Panc1 (cell line): Measurements from ENCODE around the gene ELOVL1. TPM values are rescaled to one million over a fixed set of nuclear protein-coding genes. Genes with fewer than 3 reads are reported as not detected.
"Not testable (repeated sequence)": the region's sequence is repeated elsewhere in the genome, so short reads cannot be mapped to it uniquely, and the experiment has no call there.

Source experiments
- ATAC-seq: fragments of 200-7000 bp; cut with Tn5 transposase; 2 replicates; pipeline ENCODE4 v1.9.1; 2020; ENCODE audit warnings: mild to moderate bottlenecking, moderate library complexity
- BruUV-seq: library from RNA; stranded (reverse); fragments of 400-500 nt; replicated peaks from 2 replicates; lab custom pipeline; 2021; lab: Mats Ljungman, UMichigan
- CTCF ChIA-PET: fragments of 300-600 bp; sonication (Branson Sonifier 250); formaldehyde crosslinking; loops from one replicate; lab custom pipeline; 2022; ENCODE audit warnings: antibody characterized with exemption; lab: Charles Lee
- POLR2A ChIA-PET: fragments of 300-600 bp; sonication (Branson Sonifier 250); formaldehyde crosslinking; loops from one replicate; lab custom pipeline; 2022; ENCODE audit warnings: antibody characterized with exemption; lab: Charles Lee
- DNase-seq: peaks from one replicate; pipeline ENCODE4 v3.0.0-alpha.2; 2010; ENCODE audit warnings: low read depth, low spot score
- H3K27ac ChIP-seq: 2 replicates; pipeline ENCODE4 v1.5.1; 2011; ENCODE audit warnings: mild to moderate bottlenecking, low read length, inconsistent platforms
- H3K27me3 ChIP-seq: fragments of 200-500 bp; sonication (Bioruptor generic); 2 replicates; pipeline ENCODE4 v1.6.0; 2014; ENCODE audit warnings: low read length, inconsistent platforms; ENCODE audit not compliant: control insufficient read depth, insufficient read depth
- H3K36me3 ChIP-seq: fragments of 200-500 bp; sonication (Bioruptor generic); 2 replicates; pipeline ENCODE4 v1.5.1; 2014; ENCODE audit warnings: inconsistent platforms, mild to moderate bottlenecking, low read length, moderate library complexity; ENCODE audit not compliant: control insufficient read depth, insufficient read depth
- H3K4me1 ChIP-seq: 2 replicates; pipeline ENCODE4 v1.5.1; 2011; ENCODE audit warnings: inconsistent platforms, mild to moderate bottlenecking, low read length, moderate library complexity; ENCODE audit not compliant: control insufficient read depth, insufficient read depth
- H3K4me3 ChIP-seq, 2 experiments: 2 replicates each; pipeline ENCODE4 v1.5.1; 2011 to 2012; ENCODE audit warnings: low read depth in 2 of 2, low read length in 2 of 2, mild to moderate bottlenecking in 2 of 2, inconsistent platforms in 1 of 2, moderate library complexity in 1 of 2
- H3K9me3 ChIP-seq: fragments of 200-500 bp; sonication (Bioruptor generic); 2 replicates; pipeline ENCODE4 v1.5.1; 2014; ENCODE audit warnings: low read depth, mild to moderate bottlenecking, inconsistent platforms, low read length, moderate library complexity; ENCODE audit not compliant: control insufficient read depth, insufficient read depth
- POLR2AphosphoS5 ChIP-seq: IDR thresholded peaks from 2 replicates; pipeline ENCODE4 v1.6.1; 2012; ENCODE audit warnings: mild to moderate bottlenecking, low read depth, low read length, moderate library complexity
- SIN3A ChIP-seq: IDR thresholded peaks from 2 replicates; pipeline ENCODE4 v1.6.1; 2012; ENCODE audit warnings: low read depth, mild to moderate bottlenecking, low read length, moderate library complexity, borderline replicate concordance; ENCODE audit not compliant: insufficient read depth
- TCF7L2 ChIP-seq: IDR thresholded peaks from 2 replicates; pipeline ENCODE4 v1.6.1; 2011; ENCODE audit warnings: mild to moderate bottlenecking, low read depth, low read length, inconsistent platforms
- in situ Hi-C: cut with HindIII; loops from 2 replicates; pipeline ENCODE4 v1.10.0; 2016; ENCODE audit warnings: low sequenced_read_pairs, low pct_unique_long_range_greater_than_20kb
- intact Hi-C: fragments of 100-400 bp; cut with micrococcal nuclease; formaldehyde crosslinking; loops from one replicate; pipeline ENCODE4 v1.10.0; 2022; ENCODE audit not compliant: unreplicated experiment
- total RNA-seq: library from RNA; stranded (reverse); gene quantifications from one replicate; pipeline ENCODE4 v1.2.1, GENCODE V29; 2021; ENCODE audit not compliant: unreplicated experiment
- TF ChIP-seq, protein P1 (sequence below), 2 experiments: IDR thresholded peaks; 2 replicates each; pipeline ENCODE4 v1.6.1; 2011 to 2012; ENCODE audit warnings: low read depth in 2 of 2, control low read depth in 1 of 2, low read length in 1 of 2, mild to moderate bottlenecking in 1 of 2, moderate library complexity in 1 of 2; ENCODE audit not compliant: insufficient read depth in 1 of 2
- TF ChIP-seq, protein P2 (sequence below): fragments of 450-650 bp; IDR thresholded peaks from 2 replicates; pipeline ENCODE4 v1.5.1; 2017; ENCODE audit warnings: mild to moderate bottlenecking

Gene ELOVL1
- total RNA-seq, 1 experiment from 2014 or later = 105 TPM

DNA sequence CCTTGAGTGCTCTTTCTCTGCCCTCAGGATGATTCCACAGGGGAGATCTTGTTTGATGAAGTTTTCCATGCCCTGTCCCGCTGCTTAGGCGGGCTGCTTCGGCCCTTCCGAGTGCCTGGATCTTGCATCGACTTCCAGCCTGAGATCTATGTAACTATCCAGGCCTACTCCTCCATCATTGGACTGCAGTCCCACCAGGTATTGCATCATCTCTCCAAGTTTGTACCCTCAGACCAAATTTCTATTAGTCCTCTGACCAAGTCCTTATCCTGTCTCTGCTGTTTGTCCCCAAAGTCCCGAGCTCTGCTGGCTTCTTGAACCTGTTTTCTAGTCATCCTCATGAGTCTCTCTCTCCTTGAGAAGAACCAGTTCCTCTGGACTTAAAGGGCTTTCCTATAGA, 36.5 kb upstream of the ELOVL1 start:
- Histone ChIP-seq H3K36me3 (no peaks in the 10 kb centered on the region; the same call in 1 of the 2 replicates), H3K4me3 (no peak overlapping the region), H3K4me1 (no peaks in the 10 kb centered on the region), H3K9me3 (no peaks in the 10 kb centered on the region), H3K27ac (no peak overlapping the region), H3K27me3 (no peaks in the 10 kb centered on the region)
- intact Hi-C loops (no loop called here), in situ Hi-C loops (no loop called here)
- POLR2A ChIA-PET = no interaction called here
- ATAC-seq (no peak), DNase-seq (no peak)
- BruUV-seq = no TSS peak
- CTCF ChIA-PET = no interaction called here
- TF ChIP-seq, protein P1, sequence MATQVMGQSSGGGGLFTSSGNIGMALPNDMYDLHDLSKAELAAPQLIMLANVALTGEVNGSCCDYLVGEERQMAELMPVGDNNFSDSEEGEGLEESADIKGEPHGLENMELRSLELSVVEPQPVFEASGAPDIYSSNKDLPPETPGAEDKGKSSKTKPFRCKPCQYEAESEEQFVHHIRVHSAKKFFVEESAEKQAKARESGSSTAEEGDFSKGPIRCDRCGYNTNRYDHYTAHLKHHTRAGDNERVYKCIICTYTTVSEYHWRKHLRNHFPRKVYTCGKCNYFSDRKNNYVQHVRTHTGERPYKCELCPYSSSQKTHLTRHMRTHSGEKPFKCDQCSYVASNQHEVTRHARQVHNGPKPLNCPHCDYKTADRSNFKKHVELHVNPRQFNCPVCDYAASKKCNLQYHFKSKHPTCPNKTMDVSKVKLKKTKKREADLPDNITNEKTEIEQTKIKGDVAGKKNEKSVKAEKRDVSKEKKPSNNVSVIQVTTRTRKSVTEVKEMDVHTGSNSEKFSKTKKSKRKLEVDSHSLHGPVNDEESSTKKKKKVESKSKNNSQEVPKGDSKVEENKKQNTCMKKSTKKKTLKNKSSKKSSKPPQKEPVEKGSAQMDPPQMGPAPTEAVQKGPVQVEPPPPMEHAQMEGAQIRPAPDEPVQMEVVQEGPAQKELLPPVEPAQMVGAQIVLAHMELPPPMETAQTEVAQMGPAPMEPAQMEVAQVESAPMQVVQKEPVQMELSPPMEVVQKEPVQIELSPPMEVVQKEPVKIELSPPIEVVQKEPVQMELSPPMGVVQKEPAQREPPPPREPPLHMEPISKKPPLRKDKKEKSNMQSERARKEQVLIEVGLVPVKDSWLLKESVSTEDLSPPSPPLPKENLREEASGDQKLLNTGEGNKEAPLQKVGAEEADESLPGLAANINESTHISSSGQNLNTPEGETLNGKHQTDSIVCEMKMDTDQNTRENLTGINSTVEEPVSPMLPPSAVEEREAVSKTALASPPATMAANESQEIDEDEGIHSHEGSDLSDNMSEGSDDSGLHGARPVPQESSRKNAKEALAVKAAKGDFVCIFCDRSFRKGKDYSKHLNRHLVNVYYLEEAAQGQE (IDR thresholded peaks at IDR 0.05; ENCODE audit: insufficient read depth in 1 of 2, low read depth in 2 of 2, low read length in 1 of 2) = no peak
- TF ChIP-seq SIN3A = no peak
- no peak for TF ChIP-seq POLR2AphosphoS5
- TF ChIP-seq, protein P2, sequence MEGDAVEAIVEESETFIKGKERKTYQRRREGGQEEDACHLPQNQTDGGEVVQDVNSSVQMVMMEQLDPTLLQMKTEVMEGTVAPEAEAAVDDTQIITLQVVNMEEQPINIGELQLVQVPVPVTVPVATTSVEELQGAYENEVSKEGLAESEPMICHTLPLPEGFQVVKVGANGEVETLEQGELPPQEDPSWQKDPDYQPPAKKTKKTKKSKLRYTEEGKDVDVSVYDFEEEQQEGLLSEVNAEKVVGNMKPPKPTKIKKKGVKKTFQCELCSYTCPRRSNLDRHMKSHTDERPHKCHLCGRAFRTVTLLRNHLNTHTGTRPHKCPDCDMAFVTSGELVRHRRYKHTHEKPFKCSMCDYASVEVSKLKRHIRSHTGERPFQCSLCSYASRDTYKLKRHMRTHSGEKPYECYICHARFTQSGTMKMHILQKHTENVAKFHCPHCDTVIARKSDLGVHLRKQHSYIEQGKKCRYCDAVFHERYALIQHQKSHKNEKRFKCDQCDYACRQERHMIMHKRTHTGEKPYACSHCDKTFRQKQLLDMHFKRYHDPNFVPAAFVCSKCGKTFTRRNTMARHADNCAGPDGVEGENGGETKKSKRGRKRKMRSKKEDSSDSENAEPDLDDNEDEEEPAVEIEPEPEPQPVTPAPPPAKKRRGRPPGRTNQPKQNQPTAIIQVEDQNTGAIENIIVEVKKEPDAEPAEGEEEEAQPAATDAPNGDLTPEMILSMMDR = no peak
- no peak for TF ChIP-seq TCF7L2

DNA sequence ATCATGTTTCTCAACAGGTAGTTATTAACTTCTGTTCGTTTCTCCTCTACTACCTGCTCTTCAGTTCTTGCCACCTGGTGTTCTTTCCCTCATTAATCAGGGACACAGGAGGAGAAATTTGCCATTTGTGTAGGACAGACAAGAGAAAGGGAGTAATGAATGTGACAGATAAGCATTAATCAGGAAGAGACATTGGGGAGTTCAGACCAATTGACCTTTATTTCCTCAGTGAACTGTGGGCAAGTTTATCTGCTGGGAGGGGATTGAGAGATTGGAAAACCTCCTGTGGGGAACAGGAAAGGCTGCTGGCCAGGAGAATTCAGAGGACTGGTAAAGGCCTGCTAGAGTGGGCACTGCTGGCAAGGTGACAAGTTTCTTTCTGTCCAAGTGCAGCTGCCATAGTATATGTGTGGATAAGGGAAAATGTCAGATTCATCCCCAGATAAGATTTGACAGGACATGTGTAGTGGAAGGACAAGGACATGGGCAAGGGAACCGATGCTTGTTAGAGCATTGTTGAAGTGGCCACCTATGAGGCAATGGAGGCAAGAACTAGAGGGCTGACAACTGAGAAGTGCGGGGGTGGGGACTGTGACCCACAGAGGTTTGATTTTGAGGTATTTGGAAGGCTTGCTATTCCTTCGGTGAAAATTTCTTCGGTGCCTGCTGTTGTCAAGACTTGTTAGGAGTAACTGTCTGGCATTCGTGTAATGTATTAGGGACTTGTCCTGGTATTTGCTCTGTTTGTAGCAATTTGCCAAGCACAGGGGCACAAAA, 34.5 kb upstream of the ELOVL1 start:
- no TSS peak for BruUV-seq
- TF ChIP-seq POLR2AphosphoS5 (no peak), SIN3A (no peak), TCF7L2 (no peak)
- TF ChIP-seq, protein P1 (IDR thresholded peaks at IDR 0.05; ENCODE audit: insufficient read depth in 1 of 2, low read depth in 2 of 2, low read length in 1 of 2) = no peak
- TF ChIP-seq, protein P2 = no peak
- no peaks in the 10 kb centered on the region for H3K27me3 ChIP-seq
- ChIA-PET CTCF (no interaction called here), POLR2A (no interaction called here)
- no peak for DNase-seq
- H3K4me1 ChIP-seq = no peaks in the 10 kb centered on the region
- no peaks in the 10 kb centered on the region for H3K9me3 ChIP-seq
- intact Hi-C loops = no loop called here
- H3K27ac ChIP-seq = no peak overlapping the region
- in situ Hi-C loops = no loop called here
- no peak for ATAC-seq
- no peaks in the 10 kb centered on the region for H3K36me3 ChIP-seq
- no peak overlapping the region for H3K4me3 ChIP-seq

DNA sequence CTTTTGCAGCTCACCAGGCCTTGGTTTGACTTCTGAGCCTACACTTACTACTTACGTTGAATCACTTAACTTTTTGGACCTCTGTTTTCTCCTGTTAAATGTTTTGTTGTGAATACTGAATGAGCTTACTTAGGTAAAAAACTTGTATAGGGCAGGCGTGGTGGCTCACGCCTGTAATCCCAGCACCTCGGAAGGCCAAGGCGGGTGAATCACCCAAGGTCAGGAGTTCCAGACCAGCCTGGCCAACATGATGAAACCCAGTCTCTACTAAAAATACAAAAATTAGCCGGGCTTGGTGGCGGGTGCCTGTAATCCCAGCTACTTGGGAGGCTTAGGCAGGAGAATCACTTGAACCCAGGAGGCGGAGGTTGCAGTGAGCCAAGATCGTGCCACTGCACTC, 32.6 kb upstream of the ELOVL1 start:
- in situ Hi-C loops, ATAC-seq, H3K9me3 ChIP-seq, DNase-seq, intact Hi-C loops, H3K27ac ChIP-seq, H3K36me3 ChIP-seq, H3K27me3 ChIP-seq, CTCF ChIA-PET, H3K4me1 ChIP-seq, BruUV-seq, H3K4me3 ChIP-seq, POLR2A ChIA-PET: not testable (repeated sequence)
